ENCODE measurements around the gene CPO.

DNA sequence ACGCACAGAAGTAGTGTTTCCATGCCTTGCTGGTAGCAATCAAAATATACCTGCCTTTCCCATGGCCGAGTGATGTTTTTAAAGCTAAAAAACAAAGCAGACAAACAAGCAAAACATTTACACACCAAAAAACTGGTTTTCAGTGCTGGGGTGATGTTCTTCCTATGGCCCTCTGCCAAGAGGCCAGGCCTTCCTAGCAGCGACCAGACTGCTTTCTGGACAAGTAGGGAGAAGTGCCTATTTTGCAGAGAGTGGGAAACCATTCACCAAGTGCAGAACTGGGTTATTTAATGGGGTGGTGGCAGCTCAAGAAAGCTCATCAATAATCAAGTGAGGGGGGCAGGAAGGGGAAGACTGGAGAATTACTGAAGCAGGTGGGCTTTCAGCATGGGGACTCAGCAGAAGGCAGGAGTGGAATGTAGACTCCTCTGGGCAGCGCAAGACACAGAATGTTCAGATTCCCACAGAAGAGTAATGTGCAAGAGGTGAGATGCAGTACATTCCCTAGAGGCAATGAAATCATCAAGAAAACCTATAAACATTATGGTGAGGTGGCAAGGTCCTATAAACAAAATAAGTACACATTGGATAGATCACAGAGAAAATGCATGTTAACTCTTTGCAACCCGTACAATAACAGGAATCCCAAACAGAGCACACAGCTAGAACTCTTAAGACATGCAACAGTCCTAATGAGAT, 44.0 kb downstream of the CPO start:
- TF ChIP-seq, protein P1, sequence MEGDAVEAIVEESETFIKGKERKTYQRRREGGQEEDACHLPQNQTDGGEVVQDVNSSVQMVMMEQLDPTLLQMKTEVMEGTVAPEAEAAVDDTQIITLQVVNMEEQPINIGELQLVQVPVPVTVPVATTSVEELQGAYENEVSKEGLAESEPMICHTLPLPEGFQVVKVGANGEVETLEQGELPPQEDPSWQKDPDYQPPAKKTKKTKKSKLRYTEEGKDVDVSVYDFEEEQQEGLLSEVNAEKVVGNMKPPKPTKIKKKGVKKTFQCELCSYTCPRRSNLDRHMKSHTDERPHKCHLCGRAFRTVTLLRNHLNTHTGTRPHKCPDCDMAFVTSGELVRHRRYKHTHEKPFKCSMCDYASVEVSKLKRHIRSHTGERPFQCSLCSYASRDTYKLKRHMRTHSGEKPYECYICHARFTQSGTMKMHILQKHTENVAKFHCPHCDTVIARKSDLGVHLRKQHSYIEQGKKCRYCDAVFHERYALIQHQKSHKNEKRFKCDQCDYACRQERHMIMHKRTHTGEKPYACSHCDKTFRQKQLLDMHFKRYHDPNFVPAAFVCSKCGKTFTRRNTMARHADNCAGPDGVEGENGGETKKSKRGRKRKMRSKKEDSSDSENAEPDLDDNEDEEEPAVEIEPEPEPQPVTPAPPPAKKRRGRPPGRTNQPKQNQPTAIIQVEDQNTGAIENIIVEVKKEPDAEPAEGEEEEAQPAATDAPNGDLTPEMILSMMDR (IDR thresholded peaks at IDR 0.05): no peak
- TF ChIP-seq POLR2A (IDR thresholded peaks at IDR 0.05) (no peak), EP300 (IDR thresholded peaks at IDR 0.05; ENCODE audit: low read depth) (no peak)
